ENCODE results near the gene LRRC4.

LRRC4 gene

GRCh38 chr7:128017460-128017859, 13.8 kb downstream of the LRRC4 start:
- Histone ChIP-seq H2BK5ac (ENCODE audit: low read length) (no peak overlapping the region), H3K56ac (ENCODE audit: low read length) (no peak overlapping the region), H3K79me2 (ENCODE audit: control insufficient read depth, insufficient read depth, low read length) (no peaks in the 10 kb centered on the region), H3K4me1 (ENCODE audit: control insufficient read depth, low read depth, low read length) (peaks cover 13% of the 10 kb centered on the region), H3K4ac (ENCODE audit: low read depth, low read length) (no peak overlapping the region), H3K9ac (ENCODE audit: low read length) (no peak overlapping the region), H2AK5ac (ENCODE audit: low read length) (no peak overlapping the region), H3K4me3 (ENCODE audit: low read length) (no peak overlapping the region), H3K4me2 (ENCODE audit: low read length) (no peak overlapping the region), H3K79me1 (ENCODE audit: low read length) (peaks cover 11% of the 10 kb centered on the region), H3K18ac (ENCODE audit: low read length) (no peak overlapping the region), H3K27me3 (ENCODE audit: insufficient read depth, low read length, poor library complexity) (no peaks in the 10 kb centered on the region), H3K27ac (ENCODE audit: low read depth, low read length) (no peak overlapping the region), H3K23ac (ENCODE audit: low read length) (no peak overlapping the region), H2BK120ac (ENCODE audit: low read depth, low read length) (no peak overlapping the region), H4K5ac (ENCODE audit: low read length) (no peak overlapping the region), H3K36me3 (ENCODE audit: control insufficient read depth, insufficient read depth, low read length) (no peaks in the 10 kb centered on the region), H2BK15ac (replicated peaks; ENCODE audit: low read depth) (no peak overlapping the region), H4K8ac (ENCODE audit: low read depth, low read length) (no peak overlapping the region)
- WGBS (ENCODE audit: extremely low coverage, insufficient coverage, low lambda C conversion rate): no CpG with 5 or more reads among the region's 6 CpGs
- peak; percentile 32 for DNase-seq

GRCh38 chr7:128014811-128015210, 16.4 kb downstream of the LRRC4 start:
- no peak overlapping the region for H3K27ac ChIP-seq (ENCODE audit: low read depth, low read length)
- H3K27me3 ChIP-seq (ENCODE audit: insufficient read depth, low read length, poor library complexity): no peaks in the 10 kb centered on the region
- H3K4me2 ChIP-seq (ENCODE audit: low read length): no peak overlapping the region
- DNase-seq: no peak
- peaks cover 6% of the 10 kb centered on the region for H3K4me1 ChIP-seq (ENCODE audit: control insufficient read depth, low read depth, low read length)
- peaks cover 11% of the 10 kb centered on the region for H3K79me1 ChIP-seq (ENCODE audit: low read length)
- H3K18ac ChIP-seq (ENCODE audit: low read length): no peak overlapping the region
- H3K79me2 ChIP-seq (ENCODE audit: control insufficient read depth, insufficient read depth, low read length): no peaks in the 10 kb centered on the region
- H2BK5ac ChIP-seq (ENCODE audit: low read length): no peak overlapping the region
- H3K4me3 ChIP-seq (ENCODE audit: low read length): no peak overlapping the region
- WGBS (ENCODE audit: extremely low coverage, insufficient coverage, low lambda C conversion rate): no CpG with 5 or more reads among the region's 4 CpGs
- no peak overlapping the region for H3K4ac ChIP-seq (ENCODE audit: low read depth, low read length)
- H3K23ac ChIP-seq (ENCODE audit: low read length): no peak overlapping the region
- H4K8ac ChIP-seq (ENCODE audit: low read depth, low read length): no peak overlapping the region
- no peak overlapping the region for H2AK5ac ChIP-seq (ENCODE audit: low read length)
- H2BK120ac ChIP-seq (ENCODE audit: low read depth, low read length): no peak overlapping the region
- no peak overlapping the region for H2BK15ac ChIP-seq (replicated peaks; ENCODE audit: low read depth)
- H4K5ac ChIP-seq (ENCODE audit: low read length): no peak overlapping the region
- H3K9ac ChIP-seq (ENCODE audit: low read length): no peak overlapping the region
- H3K56ac ChIP-seq (ENCODE audit: low read length): no peak overlapping the region
- no peaks in the 10 kb centered on the region for H3K36me3 ChIP-seq (ENCODE audit: control insufficient read depth, insufficient read depth, low read length)

DNA sequence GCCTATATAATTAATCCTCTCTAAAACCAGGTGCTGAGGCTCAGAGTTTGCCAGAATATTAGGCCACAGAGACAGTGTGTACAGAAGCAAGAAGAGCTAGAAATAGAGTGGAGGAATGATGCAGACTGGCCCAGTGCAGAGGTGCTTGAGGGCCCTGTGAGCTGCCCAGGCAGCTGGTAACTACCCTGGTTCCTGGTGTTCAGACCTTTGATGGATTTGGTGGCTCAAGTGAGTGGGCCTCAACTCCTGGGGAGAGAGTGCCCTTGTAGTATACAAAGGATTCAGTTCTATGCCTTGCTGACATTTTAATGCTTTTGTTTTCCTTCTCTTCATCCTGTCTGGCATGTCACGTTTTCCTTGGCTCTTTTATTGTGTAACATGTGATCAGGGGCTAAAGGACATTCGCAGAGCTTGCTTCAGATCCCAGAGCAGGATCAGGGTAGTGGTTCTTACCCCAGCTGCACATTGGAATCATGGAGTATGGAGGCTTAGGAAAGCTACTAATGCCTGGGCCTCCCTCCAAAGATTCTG, 20.0 kb downstream of the LRRC4 start:
- Histone ChIP-seq H3K79me1 (ENCODE audit: low read length) (peaks cover 10% of the 10 kb centered on the region), H3K36me3 (ENCODE audit: control insufficient read depth, insufficient read depth, low read length) (no peaks in the 10 kb centered on the region), H3K56ac (ENCODE audit: low read length) (no peak overlapping the region), H2BK15ac (replicated peaks; ENCODE audit: low read depth) (no peak overlapping the region), H3K79me2 (ENCODE audit: control insufficient read depth, insufficient read depth, low read length) (no peaks in the 10 kb centered on the region), H3K4me2 (ENCODE audit: low read length) (no peak overlapping the region), H3K4ac (ENCODE audit: low read depth, low read length) (no peak overlapping the region), H3K4me3 (ENCODE audit: low read length) (no peak overlapping the region), H3K18ac (ENCODE audit: low read length) (no peak overlapping the region), H2BK5ac (ENCODE audit: low read length) (no peak overlapping the region), H4K5ac (ENCODE audit: low read length) (no peak overlapping the region), H4K8ac (ENCODE audit: low read depth, low read length) (no peak overlapping the region), H3K27me3 (ENCODE audit: insufficient read depth, low read length, poor library complexity) (no peaks in the 10 kb centered on the region), H3K23ac (ENCODE audit: low read length) (no peak overlapping the region), H2AK5ac (ENCODE audit: low read length) (no peak overlapping the region), H3K27ac (ENCODE audit: low read depth, low read length) (no peak overlapping the region), H2BK120ac (ENCODE audit: low read depth, low read length) (no peak overlapping the region), H3K9ac (ENCODE audit: low read length) (no peak overlapping the region), H3K4me1 (ENCODE audit: control insufficient read depth, low read depth, low read length) (no peaks in the 10 kb centered on the region)
- DNase-seq: no peak
- WGBS (ENCODE audit: extremely low coverage, insufficient coverage, low lambda C conversion rate): no CpG with 5 or more reads among the region's 2 CpGs

- Histone ChIP-seq H2BK15ac (replicated peaks; ENCODE audit: low read depth) (no peak overlapping the region), H4K8ac (ENCODE audit: low read depth, low read length) (no peak overlapping the region), H3K27me3 (ENCODE audit: insufficient read depth, low read length, poor library complexity) (no peaks in the 10 kb centered on the region), H3K18ac (ENCODE audit: low read length) (no peak overlapping the region), H3K79me2 (ENCODE audit: control insufficient read depth, insufficient read depth, low read length) (no peaks in the 10 kb centered on the region), H3K56ac (ENCODE audit: low read length) (no peak overlapping the region), H3K9ac (ENCODE audit: low read length) (no peak overlapping the region), H2AK5ac (ENCODE audit: low read length) (no peak overlapping the region), H3K4me3 (ENCODE audit: low read length) (no peak overlapping the region), H3K4me1 (ENCODE audit: control insufficient read depth, low read depth, low read length) (no peaks in the 10 kb centered on the region), H2BK5ac (ENCODE audit: low read length) (no peak overlapping the region), H3K4ac (ENCODE audit: low read depth, low read length) (no peak overlapping the region), H2BK120ac (ENCODE audit: low read depth, low read length) (no peak overlapping the region), H3K27ac (ENCODE audit: low read depth, low read length) (no peak overlapping the region), H4K5ac (ENCODE audit: low read length) (no peak overlapping the region), H3K79me1 (ENCODE audit: low read length) (peaks cover 10% of the 10 kb centered on the region), H3K23ac (ENCODE audit: low read length) (no peak overlapping the region), H3K4me2 (ENCODE audit: low read length) (no peak overlapping the region), H3K36me3 (ENCODE audit: control insufficient read depth, insufficient read depth, low read length) (no peaks in the 10 kb centered on the region)
- WGBS (ENCODE audit: extremely low coverage, insufficient coverage, low lambda C conversion rate): no CpG with 5 or more reads among the region's 7 CpGs
- DNase-seq: peak; percentile 68
These were observed 20.7 kb downstream of the LRRC4 start for GRCh38 chr7:128010391-128011127.

- no peak overlapping the region for H4K8ac ChIP-seq (ENCODE audit: low read depth, low read length)
- no peak overlapping the region for H3K56ac ChIP-seq (ENCODE audit: low read length)
- no peak overlapping the region for H4K5ac ChIP-seq (ENCODE audit: low read length)
- H3K9ac ChIP-seq (ENCODE audit: low read length): no peak overlapping the region
- no peak overlapping the region for H2BK15ac ChIP-seq (replicated peaks; ENCODE audit: low read depth)
- no peaks in the 10 kb centered on the region for H3K27me3 ChIP-seq (ENCODE audit: insufficient read depth, low read length, poor library complexity)
- H3K23ac ChIP-seq (ENCODE audit: low read length): no peak overlapping the region
- H2BK5ac ChIP-seq (ENCODE audit: low read length): no peak overlapping the region
- H2AK5ac ChIP-seq (ENCODE audit: low read length): no peak overlapping the region
- H2BK120ac ChIP-seq (ENCODE audit: low read depth, low read length): no peak overlapping the region
- H3K4me3 ChIP-seq (ENCODE audit: low read length): no peak overlapping the region
- no peaks in the 10 kb centered on the region for H3K79me2 ChIP-seq (ENCODE audit: control insufficient read depth, insufficient read depth, low read length)
- H3K79me1 ChIP-seq (ENCODE audit: low read length): peaks cover 7% of the 10 kb centered on the region
- no peak overlapping the region for H3K18ac ChIP-seq (ENCODE audit: low read length)
- H3K27ac ChIP-seq (ENCODE audit: low read depth, low read length): no peak overlapping the region
- no CpG with 5 or more reads among the region's 2 CpGs for WGBS (ENCODE audit: extremely low coverage, insufficient coverage, low lambda C conversion rate)
- DNase-seq: no peak
- H3K4me1 ChIP-seq (ENCODE audit: control insufficient read depth, low read depth, low read length): no peaks in the 10 kb centered on the region
- no peak overlapping the region for H3K4me2 ChIP-seq (ENCODE audit: low read length)
- H3K36me3 ChIP-seq (ENCODE audit: control insufficient read depth, insufficient read depth, low read length): no peaks in the 10 kb centered on the region
- H3K4ac ChIP-seq (ENCODE audit: low read depth, low read length): no peak overlapping the region
These were observed 22.5 kb downstream of the LRRC4 start for GRCh38 chr7:128008744-128009143.

GRCh38 chr7:128008141-128008540, 23.1 kb downstream of the LRRC4 start:
- no CpG with 5 or more reads among the region's 5 CpGs for WGBS (ENCODE audit: extremely low coverage, insufficient coverage, low lambda C conversion rate)
- DNase-seq: no peak
- Histone ChIP-seq H3K4me1 (ENCODE audit: control insufficient read depth, low read depth, low read length) (no peaks in the 10 kb centered on the region), H3K56ac (ENCODE audit: low read length) (no peak overlapping the region), H4K5ac (ENCODE audit: low read length) (no peak overlapping the region), H3K27ac (ENCODE audit: low read depth, low read length) (no peak overlapping the region), H3K36me3 (ENCODE audit: control insufficient read depth, insufficient read depth, low read length) (no peaks in the 10 kb centered on the region), H3K23ac (ENCODE audit: low read length) (no peak overlapping the region), H2BK5ac (ENCODE audit: low read length) (no peak overlapping the region), H3K18ac (ENCODE audit: low read length) (no peak overlapping the region), H3K79me2 (ENCODE audit: control insufficient read depth, insufficient read depth, low read length) (no peaks in the 10 kb centered on the region), H3K79me1 (ENCODE audit: low read length) (peaks cover 6% of the 10 kb centered on the region), H3K27me3 (ENCODE audit: insufficient read depth, low read length, poor library complexity) (no peaks in the 10 kb centered on the region), H3K9ac (ENCODE audit: low read length) (no peak overlapping the region), H2AK5ac (ENCODE audit: low read length) (no peak overlapping the region), H3K4me2 (ENCODE audit: low read length) (no peak overlapping the region), H3K4ac (ENCODE audit: low read depth, low read length) (no peak overlapping the region), H4K8ac (ENCODE audit: low read depth, low read length) (no peak overlapping the region), H2BK120ac (ENCODE audit: low read depth, low read length) (no peak overlapping the region), H2BK15ac (replicated peaks; ENCODE audit: low read depth) (no peak overlapping the region), H3K4me3 (ENCODE audit: low read length) (no peak overlapping the region)
